Psoas muscle (tissue), 8 donors: ENCODE results near the gene ACD. TPM values are rescaled to one million over a fixed set of nuclear protein-coding genes. Genes with fewer than 3 reads are reported as not detected.
"Not testable (repeated sequence)": the region's sequence is repeated elsewhere in the genome, so short reads cannot be mapped to it uniquely, and the experiment has no call there.

Experiments used
- ATAC-seq, 4 donors: fragments of 200-7000 bp; cut with Tn5 transposase; one replicate each; pipeline ENCODE4 v1.9.1; 2020; ENCODE audit warnings: moderate library complexity in 3 of 4, mild to moderate bottlenecking in 2 of 4
- DNase-seq, 2 donors: peaks; one replicate each; pipeline ENCODE4 v3.0.0-alpha.2; 2020
- H3K27ac ChIP-seq: fragments of 200-600 bp; one replicate; pipeline ENCODE4 v1.8.0; 2022
- H3K27me3 ChIP-seq, 3 donors: fragments of 200-600 bp in 1 of 3; one replicate each; pipeline versions ENCODE4 v1.6.1 to v1.8.0; 2013 to 2022; ENCODE audit warnings: low read length in 2 of 3, mild to moderate bottlenecking in 2 of 3, moderate library complexity in 1 of 3; ENCODE audit not compliant: insufficient read depth in 3 of 3
- H3K36me3 ChIP-seq, 2 donors: fragments of 200-600 bp in 1 of 2; one replicate each; pipeline versions ENCODE4 v1.6.1 to v1.8.0; 2013 to 2022; ENCODE audit warnings: low read depth in 1 of 2, mild to moderate bottlenecking in 1 of 2, moderate library complexity in 1 of 2; ENCODE audit not compliant: insufficient read depth in 1 of 2
- H3K4me1 ChIP-seq: fragments of 200-600 bp; one replicate; pipeline ENCODE4 v1.8.0; 2022
- H3K4me3 ChIP-seq: fragments of 200-600 bp; one replicate; pipeline ENCODE4 v1.8.0; 2022; ENCODE audit warnings: mild to moderate bottlenecking
- H3K9me3 ChIP-seq: fragments of 200-600 bp; one replicate; pipeline ENCODE4 v1.8.0; 2022
- CTCF ChIP-seq: fragments of 200-600 bp; IDR thresholded peaks from one replicate; pipeline ENCODE4 v1.8.0; 2022; ENCODE audit warnings: antibody characterized with exemption
- WGBS, 3 donors: extraction: QIAGEN DNeasy Blood & Tissue Kit; methylation state at CpG; one replicate each; pipeline versions ENCODE4 v1.1.6 to v1.1.7; 2013; 5-methylcytosine and 5-hydroxymethylcytosine counted together
- intact Hi-C, 2 donors: fragments of 100-400 bp; cut with DNase I; formaldehyde crosslinking; loops; one replicate each; pipeline versions ENCODE4 v1.11.0 to v1.14.2; 2022
- polyA plus RNA-seq, 3 donors: library from polyadenylated mRNA; stranded (reverse); fragments of 200-250 nt; gene quantifications; one replicate each; pipeline ENCODE4 v1.2.3, GENCODE V29; 2013
- total RNA-seq, 4 donors: library from RNA; stranded (reverse); fragmentation: NEBNext Ultra II Directional in 2 of 4; extraction: Animal tissue kit (Norgen Biotek cat#: 25700) in 2 of 4; gene quantifications; one replicate each; pipeline versions ENCODE4 v1.2.1 to v1.2.4, GENCODE V29; 2021 to 2023
- donor health status: healthy with polysubstance abuse.
- donor health status: DM: no; HTN: no; CAD: no; lungs with moderate emphysema.
- donor health status: Bipolar disorder and iron deficiency.
- donor health status: healthy.
- donor health status: DM: yes; HTN: yes; CAD: no.
- donor health status: DM: no; HTN: no; CAD: no.
- donor health status: DM: no; HTN: no; CAD: no.
- donor health status: DM: yes; HTN: yes; CAD: no.

Gene ACD
- total and polyA plus RNA-seq, 7 donors: 4.9 to 16.7 (median 8.9) TPM

- no peak for TF ChIP-seq CTCF
- peaks cover 36% of the 10 kb centered on the region for H3K4me1 ChIP-seq
- ATAC-seq (no peak), DNase-seq (no peak)
- no peaks in the 10 kb centered on the region for H3K9me3 ChIP-seq
- 94 to 96% (median 96%) methylated on average over 1 of the region's 1 CpG for WGBS, 3 donors
- H3K27me3 ChIP-seq: no peaks in the 10 kb centered on the region
- no peaks in the 10 kb centered on the region for H3K36me3 ChIP-seq
- peak overlapping the region; percentile 74 for H3K27ac ChIP-seq
- no peak overlapping the region for H3K4me3 ChIP-seq
- intact Hi-C loops: no loop called here
Observed at GRCh38 chr16:67701420-67701819, 41.4 kb upstream of the ACD start.

- intact Hi-C loops: loop anchor here in 1 of 2 donors (10.0 kb wide), 1 partner anchor 346 kb away; no protein-coding TSS in a partner anchor
- Histone ChIP-seq H3K36me3 (no peaks in the 10 kb centered on the region), H3K9me3 (no peaks in the 10 kb centered on the region), H3K27me3 (no peaks in the 10 kb centered on the region), H3K27ac (no peak overlapping the region), H3K4me1 (peaks cover 22% of the 10 kb centered on the region), H3K4me3 (no peak overlapping the region)
- DNase-seq (no peak), ATAC-seq (no peak)
- no peak for TF ChIP-seq CTCF
- WGBS, 3 donors: 96 to 99% (median 97%) methylated on average over 7 of the region's 7 CpGs
Observed at GRCh38 chr16:67699265-67699664, 39.2 kb upstream of the ACD start.

DNA sequence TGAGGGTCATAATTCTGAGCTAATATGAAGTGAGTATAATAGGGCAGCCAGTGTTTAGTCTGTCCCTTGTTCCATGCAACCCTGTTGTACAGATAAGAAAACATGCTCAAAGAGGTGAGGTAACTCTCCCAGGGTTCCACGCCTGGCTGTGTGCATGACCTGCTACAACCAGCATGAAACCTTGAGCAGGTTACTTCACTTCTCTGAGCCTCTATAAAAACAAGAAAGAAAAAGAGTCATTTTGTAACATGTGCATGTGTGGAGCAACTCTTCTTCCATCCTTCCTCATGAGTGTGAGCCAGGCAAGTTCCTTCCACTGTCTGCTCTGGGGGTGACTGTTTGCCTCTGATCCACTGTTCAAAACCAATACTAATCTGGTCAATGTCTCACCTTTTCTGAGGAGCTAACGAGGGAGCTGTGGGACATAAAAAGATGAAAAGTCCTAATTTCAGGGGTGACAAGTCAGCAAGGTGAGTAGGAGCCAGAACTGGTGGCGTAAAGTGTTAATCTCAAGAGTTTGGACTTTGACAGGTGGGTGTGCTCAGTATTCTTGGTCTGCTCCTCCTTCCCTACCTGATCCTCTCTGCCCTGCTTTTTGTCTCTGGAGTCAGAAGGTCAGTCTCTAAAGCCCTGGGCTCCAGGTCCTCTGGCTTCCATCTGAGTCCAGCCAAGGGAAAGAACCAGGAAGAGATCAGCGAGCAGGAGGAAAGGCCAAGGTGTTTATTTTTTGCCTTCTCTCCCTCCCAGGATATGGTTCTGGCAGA, 37.5 kb upstream of the ACD start:
- 79 to 94% (median 89%) methylated on average over 4 of the region's 4 CpGs for WGBS, 3 donors
- DNase-seq (no peak), ATAC-seq (no peak)
- no peak for TF ChIP-seq CTCF
- no peak overlapping the region for H3K4me3 ChIP-seq
- H3K27me3 ChIP-seq: no peaks in the 10 kb centered on the region
- peaks cover 6% of the 10 kb centered on the region for H3K4me1 ChIP-seq
- H3K36me3 ChIP-seq: no peaks in the 10 kb centered on the region
- H3K27ac ChIP-seq: no peak overlapping the region
- H3K9me3 ChIP-seq: no peaks in the 10 kb centered on the region
- intact Hi-C loops: loop anchor here in 1 of 2 donors (10.0 kb wide), 1 partner anchor 347 kb away; no protein-coding TSS in a partner anchor

DNA sequence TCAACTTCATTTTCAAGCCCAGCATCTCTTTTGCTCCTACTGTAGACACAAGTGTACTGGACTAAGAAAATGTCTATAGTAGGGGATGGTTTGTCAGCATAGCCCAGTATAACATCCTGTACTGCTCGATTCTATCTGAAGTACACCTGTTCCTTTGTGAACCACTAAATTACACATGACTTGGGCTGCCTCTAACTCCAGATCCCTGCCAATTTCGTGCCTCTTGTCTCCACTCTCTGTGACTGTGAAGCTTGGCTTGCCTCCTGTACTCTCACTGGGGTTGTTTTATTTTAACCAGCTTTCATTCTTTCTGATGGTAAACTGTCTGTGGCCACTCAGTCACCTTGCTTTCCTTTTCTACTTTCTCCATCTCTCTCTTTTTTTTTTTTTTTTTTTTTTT, 34.6 kb upstream of the ACD start:
- Histone ChIP-seq H3K27ac (no peak overlapping the region), H3K27me3 (no peaks in the 10 kb centered on the region), H3K4me3 (no peak overlapping the region), H3K4me1 (no peaks in the 10 kb centered on the region), H3K36me3 (peaks cover 0 to 3% of the 10 kb centered on the region in 2 donors), H3K9me3 (no peaks in the 10 kb centered on the region)
- DNase-seq (no peak), ATAC-seq (peak in 3 of 4 donors; percentile 55 to 74 (median 56))
- WGBS, 3 donors: 26 to 43% (median 37%) methylated on average over 2 of the region's 2 CpGs
- no peak for TF ChIP-seq CTCF
- intact Hi-C loops: loop anchor here in 1 of 2 donors (10.0 kb wide), 1 partner anchor 350 kb away; no protein-coding TSS in a partner anchor

- DNase-seq, H3K9me3 ChIP-seq, H3K27ac ChIP-seq, H3K4me1 ChIP-seq, H3K36me3 ChIP-seq, H3K4me3 ChIP-seq, H3K27me3 ChIP-seq, ATAC-seq: not testable (repeated sequence)
- intact Hi-C loops: loop anchor here in 1 of 2 donors (10.0 kb wide), 1 partner anchor 351 kb away; no protein-coding TSS in a partner anchor
- 90 to 92% (median 90%) methylated on average over 8 of the region's 8 CpGs for WGBS, 3 donors
Observed at GRCh38 chr16:67693517-67694285, 33.6 kb upstream of the ACD start.
